Measurements from ENCODE around the gene MKNK1. TPM values are rescaled to one million over a fixed set of nuclear protein-coding genes. Genes with fewer than 3 reads are reported as not detected.

The MKNK1 gene
- total RNA-seq, 4 donors from 2014 or later = 46.1 to 81.2 (median 67.6) TPM

- no peak for ATAC-seq (ENCODE audit: low FRiP score)
- DNase-seq (ENCODE audit: low spot score) = no peak
- TF ChIP-seq, protein P1, sequence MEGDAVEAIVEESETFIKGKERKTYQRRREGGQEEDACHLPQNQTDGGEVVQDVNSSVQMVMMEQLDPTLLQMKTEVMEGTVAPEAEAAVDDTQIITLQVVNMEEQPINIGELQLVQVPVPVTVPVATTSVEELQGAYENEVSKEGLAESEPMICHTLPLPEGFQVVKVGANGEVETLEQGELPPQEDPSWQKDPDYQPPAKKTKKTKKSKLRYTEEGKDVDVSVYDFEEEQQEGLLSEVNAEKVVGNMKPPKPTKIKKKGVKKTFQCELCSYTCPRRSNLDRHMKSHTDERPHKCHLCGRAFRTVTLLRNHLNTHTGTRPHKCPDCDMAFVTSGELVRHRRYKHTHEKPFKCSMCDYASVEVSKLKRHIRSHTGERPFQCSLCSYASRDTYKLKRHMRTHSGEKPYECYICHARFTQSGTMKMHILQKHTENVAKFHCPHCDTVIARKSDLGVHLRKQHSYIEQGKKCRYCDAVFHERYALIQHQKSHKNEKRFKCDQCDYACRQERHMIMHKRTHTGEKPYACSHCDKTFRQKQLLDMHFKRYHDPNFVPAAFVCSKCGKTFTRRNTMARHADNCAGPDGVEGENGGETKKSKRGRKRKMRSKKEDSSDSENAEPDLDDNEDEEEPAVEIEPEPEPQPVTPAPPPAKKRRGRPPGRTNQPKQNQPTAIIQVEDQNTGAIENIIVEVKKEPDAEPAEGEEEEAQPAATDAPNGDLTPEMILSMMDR (IDR thresholded peaks at IDR 0.05) = no peak
Measured at GRCh38 chr1:46583494-46583893, 20.6 kb downstream of the MKNK1 start.

DNA sequence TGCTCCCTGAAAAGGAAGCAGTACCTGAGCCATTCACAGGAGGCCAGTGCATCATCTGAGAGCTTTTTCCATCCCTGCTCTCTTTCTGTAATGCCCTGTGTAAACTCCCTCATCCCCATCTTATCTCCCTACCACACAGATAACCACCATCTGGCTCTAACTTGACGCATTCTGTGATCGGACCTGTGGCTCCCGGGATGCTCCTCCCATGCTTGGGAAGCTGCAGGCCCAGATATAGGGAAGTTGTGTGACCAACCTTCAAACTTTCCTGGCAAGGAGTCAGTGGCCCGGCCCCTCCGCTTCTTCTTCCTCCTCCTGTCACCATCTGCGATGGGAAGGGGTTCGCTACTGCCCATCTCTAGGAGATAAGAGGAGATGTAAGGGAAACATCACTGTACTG lies 21.1 kb downstream of the MKNK1 start:
- ATAC-seq (ENCODE audit: low FRiP score) (no peak), DNase-seq (ENCODE audit: low spot score) (no peak)
- TF ChIP-seq, protein P1 (IDR thresholded peaks at IDR 0.05) = no peak

DNA sequence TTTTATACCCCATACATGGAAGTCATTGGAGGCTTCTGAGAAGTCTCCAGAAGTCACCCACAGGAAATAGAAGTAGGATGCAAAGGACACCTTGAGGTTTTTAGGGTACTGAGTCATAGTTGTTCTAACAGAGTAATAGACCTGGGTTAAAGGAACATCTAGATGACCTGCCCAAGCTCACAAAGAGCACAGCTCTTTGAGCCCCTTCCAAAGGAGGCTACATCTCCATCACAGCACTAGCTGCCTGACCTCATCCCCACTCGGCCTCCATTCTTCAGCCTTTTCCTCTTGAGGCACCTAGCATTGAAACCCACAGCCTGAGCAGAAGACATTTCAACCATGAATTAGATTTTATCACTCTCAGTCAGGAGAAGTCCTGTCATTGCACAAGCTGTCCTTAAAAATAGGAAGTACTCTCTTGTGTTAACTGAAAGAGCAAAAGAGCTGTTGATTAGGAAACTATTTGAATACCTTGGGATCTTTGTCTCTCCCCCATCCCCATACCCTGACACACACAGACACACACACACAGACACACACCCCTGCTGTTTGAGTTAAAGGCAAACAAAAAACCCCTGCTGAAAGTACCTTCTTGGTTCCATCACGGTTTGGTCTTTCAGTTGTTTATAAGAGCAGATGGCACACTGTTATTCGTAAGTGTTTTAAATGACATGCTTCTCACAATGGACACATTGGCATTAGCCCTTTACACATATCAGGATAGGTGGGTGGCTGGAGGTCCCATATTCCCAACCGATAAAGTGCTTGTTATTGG lies 22.2 kb downstream of the MKNK1 start:
- TF ChIP-seq, protein P1 (IDR thresholded peaks at IDR 0.05) = no peak
- DNase-seq (ENCODE audit: low spot score) (no peak), ATAC-seq (ENCODE audit: low FRiP score) (no peak)

DNA sequence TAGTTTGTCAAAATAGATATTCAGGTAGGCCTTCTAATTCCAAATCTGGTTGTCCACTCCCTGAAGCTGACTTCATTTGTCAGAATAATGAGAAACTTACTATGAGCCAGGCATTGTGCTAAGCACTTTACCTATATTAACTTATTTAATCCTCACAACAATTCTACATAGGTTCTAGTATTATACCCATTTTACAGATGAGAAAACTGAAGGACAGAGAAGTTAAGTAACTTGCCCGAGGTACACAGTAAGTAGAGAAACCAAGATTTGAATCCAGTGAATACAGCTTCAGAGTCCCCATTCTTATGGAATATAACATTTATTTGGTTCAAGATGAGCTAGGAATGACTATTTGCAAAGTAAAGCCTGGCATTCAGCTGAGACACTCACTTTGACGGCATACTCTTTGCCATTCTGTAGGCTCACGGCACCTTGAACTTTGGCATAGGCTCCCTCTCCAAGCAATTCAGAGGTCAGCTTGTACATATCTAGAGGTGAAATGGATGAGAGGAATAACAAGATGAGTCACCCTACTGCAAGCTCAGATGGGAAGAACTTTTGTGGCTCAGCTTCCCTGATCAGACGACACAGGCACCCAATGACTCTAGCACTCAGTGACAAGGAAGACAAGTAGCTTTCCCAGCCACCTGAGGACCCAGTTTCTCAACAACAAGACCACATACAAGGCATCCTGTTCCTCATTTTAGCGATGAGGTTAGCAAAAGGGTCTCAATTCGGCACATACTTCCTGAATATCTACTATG lies 23.7 kb downstream of the MKNK1 start:
- DNase-seq (ENCODE audit: low spot score) (no peak), ATAC-seq (ENCODE audit: low FRiP score) (no peak)
- TF ChIP-seq, protein P1 (IDR thresholded peaks at IDR 0.05) = no peak

- DNase-seq (ENCODE audit: low spot score) (no peak), ATAC-seq (ENCODE audit: low FRiP score) (no peak)
- TF ChIP-seq, protein P1 (IDR thresholded peaks at IDR 0.05) = no peak
Measured at GRCh38 chr1:46577671-46578070, 26.4 kb downstream of the MKNK1 start.

DNA sequence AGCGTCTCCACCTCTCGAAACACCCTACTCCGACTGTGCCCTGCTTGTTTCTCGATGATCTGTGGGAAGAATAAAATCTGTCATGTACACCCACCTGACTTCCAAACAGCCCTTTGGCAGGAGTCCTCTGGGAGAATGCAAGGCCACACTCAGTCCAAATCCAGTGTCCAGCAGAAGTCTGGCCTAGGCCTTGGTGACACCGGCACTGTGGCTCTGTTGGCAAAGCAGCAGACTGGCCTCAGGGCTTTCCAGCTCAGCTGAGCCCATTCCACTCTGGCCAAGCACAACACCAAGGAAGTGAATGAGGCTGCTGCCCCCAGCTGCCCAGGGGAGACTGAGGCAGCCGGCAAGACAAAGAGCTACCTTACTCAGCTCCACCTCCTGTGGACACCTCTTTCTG lies 27.5 kb downstream of the MKNK1 start:
- ATAC-seq (ENCODE audit: low FRiP score) (no peak), DNase-seq (ENCODE audit: low spot score) (no peak)
- TF ChIP-seq, protein P1 (IDR thresholded peaks at IDR 0.05) = no peak
